ENCODE data around the gene WDR72.
"Not testable (repeated sequence)": the region's sequence is repeated elsewhere in the genome, so short reads cannot be mapped to it uniquely, and the experiment has no call there.

WDR72 gene

DNA sequence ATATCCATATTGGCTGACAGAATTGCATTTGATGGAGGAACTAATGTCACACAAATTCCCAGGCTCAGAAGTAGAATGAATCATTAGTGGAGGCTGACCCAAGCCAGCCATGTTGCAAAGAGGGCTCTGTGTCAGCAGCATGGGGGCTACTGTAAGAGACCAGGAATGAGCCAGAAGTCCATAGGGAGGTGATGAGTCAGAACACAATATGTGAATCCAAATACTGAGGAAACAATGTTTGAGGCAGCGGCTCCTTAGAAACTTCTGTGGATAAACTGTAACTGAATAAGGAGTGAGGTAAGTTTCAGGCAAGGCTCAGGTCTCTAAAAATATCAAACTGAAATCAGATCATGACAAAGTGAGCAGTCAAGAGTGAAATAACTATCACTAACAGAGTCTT lies 170.7 kb downstream of the WDR72 start:
- DNase-seq: no peak

GRCh38 chr15:53586799-53587198 lies 172.7 kb downstream of the WDR72 start:
- DNase-seq: no peak

DNA sequence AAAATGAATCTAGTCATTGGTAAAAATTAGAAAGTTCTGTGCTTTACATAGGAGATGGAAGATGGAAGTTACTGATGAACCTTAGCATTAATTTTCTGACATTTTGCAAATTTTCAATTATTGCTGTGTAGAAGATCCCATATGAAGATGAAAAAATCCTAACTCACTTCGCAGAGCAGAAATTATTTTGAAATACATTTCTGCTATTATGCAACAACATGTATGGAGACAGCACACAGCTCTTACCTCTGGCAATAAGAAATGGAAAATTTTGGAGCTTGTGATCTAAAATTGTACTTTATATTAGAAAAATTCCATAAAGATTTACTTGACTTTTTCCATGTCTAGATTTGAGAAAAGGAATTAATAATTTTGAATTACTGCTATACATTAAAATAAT lies 177.9 kb downstream of the WDR72 start:
- no peak for DNase-seq

DNA sequence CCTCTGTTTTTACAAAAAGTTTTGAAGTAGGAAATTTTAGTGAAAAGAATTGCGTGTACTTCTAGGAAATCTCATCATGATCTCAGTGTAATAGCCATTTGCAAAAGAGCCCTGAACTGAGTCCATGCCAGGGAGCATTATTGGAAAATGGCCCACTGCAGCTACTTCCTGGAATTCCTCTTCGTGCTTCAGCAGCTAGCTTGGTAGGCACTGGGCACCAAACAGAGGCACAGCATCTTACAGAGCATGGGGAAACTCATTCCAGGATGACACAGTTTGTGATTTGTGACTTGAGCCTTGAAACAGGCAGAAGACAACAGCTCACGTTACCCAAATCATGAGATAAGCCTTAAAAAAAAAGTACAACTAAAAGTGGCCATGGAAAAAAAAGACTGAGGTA lies 179.1 kb downstream of the WDR72 start:
- no peak for DNase-seq

DNA sequence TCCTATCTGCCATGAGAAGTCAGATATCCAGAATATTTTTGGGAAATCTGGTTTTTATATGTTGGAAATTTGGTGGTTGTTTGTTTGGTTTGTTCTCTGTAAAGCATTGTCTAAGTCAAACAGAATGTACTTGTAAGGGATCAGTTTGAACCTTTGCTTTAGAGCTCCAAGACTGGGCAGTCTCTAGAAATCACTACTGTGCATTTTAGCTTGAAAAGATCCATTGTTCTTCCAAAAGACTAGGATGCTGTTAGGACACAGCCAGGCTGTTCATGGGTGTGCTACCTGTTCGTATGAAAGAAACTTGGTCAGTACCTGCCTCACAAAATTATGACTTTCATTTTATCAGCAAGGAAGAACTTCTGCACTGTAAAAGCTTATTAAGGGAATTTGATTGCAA lies 182.6 kb downstream of the WDR72 start:
- no peak for DNase-seq

- no peak for DNase-seq
These were observed 186.4 kb downstream of the WDR72 start for GRCh38 chr15:53573091-53573490.

GRCh38 chr15:53569751-53570480 lies 189.5 kb downstream of the WDR72 start:
- no peak for DNase-seq

DNA sequence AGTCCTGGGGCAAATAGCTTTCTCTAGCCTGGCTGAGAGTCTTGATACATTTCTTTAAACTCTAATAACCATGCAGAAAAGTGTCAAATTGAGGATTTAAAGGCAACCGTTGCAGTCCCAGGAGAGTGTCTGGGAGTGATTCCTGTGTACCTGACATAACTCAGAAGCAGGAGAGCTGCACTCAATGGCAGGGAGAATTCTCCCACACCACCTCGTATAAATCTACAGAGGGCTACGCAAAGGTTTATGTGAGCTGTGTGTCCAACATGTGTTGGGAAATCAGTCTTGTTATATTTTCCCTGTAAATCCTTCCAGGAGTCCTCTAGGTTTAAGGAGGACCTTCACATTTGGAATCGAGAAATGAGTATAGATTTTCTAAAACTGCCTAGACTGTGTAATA lies 192.6 kb downstream of the WDR72 start:
- DNase-seq: no peak

- DNase-seq: no peak
These were observed 193.7 kb downstream of the WDR72 start for GRCh38 chr15:53565721-53566120.

- DNase-seq: no peak
These were observed 194.8 kb downstream of the WDR72 start for GRCh38 chr15:53564647-53565046.

DNA sequence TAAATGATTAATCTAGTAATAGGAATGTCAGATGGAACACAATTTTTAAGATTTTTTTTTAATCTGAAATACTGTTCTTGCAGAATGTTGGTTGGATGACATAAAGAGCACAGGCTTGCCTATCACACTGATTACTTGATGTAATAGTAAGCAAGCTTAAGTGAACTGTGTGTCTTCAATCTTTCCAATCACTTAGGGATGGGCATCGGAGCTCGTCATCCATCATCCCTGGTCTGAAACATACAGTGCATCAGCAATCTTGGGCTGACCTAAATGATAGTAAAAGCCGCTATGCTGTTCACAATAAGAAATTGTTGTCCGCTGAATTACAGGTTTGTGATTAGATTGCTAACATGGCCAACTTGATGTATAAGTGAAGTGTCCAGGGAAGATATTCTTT lies 195.8 kb downstream of the WDR72 start:
- no peak for DNase-seq

GRCh38 chr15:53559364-53560277 lies 199.8 kb downstream of the WDR72 start:
- no peak for DNase-seq

DNA sequence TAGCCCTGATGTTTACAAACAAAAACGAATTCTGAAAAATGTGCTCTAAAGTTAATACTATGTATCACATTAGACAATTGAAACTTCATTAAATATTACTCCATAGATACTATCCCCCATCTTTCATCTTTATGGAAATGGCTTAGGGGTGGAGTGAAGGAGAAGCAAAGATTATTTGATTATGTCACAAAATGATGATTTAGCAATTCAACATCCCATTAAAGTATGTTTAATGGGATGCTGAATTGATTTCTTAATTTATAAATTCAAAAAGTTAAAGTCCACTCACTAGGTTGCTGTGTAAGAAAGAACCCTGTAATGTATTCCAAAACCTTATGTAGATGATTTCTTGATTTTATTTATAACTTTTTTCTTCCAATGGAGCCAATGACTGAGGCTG lies 201.1 kb downstream of the WDR72 start:
- DNase-seq: no peak

DNA sequence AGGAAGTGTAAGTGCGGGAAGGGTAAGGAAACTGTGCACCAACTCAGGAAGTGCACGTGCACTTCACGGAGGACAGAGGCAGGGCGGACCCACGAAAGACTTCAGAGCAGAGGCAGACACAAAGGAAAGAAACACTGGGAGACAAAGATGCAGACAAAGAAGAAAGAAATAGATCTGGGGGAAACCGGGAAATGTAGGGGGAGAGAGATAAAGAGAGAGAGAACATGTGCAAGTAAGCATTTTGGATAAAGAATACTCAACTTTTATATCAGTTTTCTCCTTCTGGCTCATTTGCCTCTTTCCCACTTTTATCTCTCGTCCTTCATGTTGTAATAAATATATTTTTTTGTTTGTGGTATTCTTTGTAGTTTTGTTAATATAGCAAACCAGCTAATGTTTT lies 204.2 kb downstream of the WDR72 start:
- no peak for DNase-seq

- DNase-seq: no peak
These were observed 209.7 kb downstream of the WDR72 start for GRCh38 chr15:53549697-53550305.

- no peak for DNase-seq
These were observed 211.2 kb downstream of the WDR72 start for GRCh38 chr15:53548236-53548635.

- DNase-seq: not testable (repeated sequence)
These were observed 218.7 kb downstream of the WDR72 start for GRCh38 chr15:53540626-53541300.

DNA sequence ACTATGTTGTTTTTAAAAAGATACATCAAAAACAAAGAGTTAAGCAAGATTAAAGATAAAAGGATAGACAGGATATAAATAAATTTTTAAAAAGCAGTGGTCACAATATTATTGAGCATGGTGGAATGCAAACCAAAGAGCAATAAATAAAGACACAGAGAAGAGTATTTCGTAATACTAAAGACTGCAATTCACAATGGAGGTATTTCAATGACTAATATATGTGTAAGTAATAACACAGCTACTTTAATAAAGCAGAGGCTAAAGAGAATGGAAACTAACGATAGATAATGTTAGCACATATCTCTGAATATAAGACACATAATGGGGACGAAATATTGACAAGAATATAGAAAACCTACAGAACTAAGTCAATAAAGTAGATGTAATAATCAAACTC lies 219.6 kb downstream of the WDR72 start:
- DNase-seq: no peak

DNA sequence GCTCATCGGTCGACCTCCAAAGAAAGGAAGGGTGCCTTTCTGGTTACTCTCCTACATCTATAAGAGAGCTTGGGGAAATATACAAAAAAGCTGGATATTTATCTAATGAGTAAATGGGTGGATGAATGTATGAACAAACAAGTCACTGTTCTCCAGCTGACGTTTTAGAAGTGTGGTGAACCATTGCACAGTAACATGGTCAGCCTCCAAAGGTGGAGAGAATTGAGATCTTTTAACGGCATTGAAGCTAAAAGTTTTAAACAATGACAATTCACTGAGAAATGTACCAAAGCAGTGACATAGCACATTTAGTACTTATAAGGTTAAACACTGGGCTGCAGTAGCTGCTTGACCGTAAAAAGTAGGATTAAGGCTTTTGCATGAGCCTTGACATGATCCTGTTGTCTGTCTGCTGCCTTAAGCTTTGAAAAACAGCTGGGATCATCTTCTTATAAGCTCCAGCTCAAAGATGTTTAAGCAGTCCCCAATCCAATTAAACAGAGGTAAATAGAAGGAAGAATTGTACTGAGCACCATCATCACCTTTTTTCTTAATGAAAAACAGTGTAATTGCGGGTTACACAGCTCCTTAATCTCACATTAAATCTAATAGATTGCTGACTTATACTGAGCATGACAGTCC lies 222.9 kb downstream of the WDR72 start:
- no peak for DNase-seq

DNA sequence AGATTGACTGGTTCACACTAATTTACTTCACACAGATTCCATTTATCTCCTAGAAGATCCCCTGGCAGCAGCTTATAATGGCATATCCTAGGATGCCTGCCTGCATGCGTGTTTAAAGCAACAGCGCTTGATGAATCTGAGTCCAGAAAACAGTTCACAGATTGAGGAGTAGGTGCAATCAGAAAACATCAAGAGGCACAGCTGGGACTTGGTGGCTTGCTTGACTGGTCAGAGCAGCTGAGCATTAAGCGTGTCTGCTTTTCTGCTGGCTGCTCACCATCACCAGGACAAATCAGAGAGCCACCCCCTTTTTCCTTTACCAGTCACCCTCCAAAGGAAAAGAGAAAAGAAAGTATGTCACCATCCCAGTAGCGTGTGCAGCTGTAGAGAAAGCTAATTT lies 223.6 kb downstream of the WDR72 start:
- no peak for DNase-seq

GRCh38 chr15:53534105-53534839 lies 225.2 kb downstream of the WDR72 start:
- DNase-seq: no peak

GRCh38 chr15:53530761-53531160 lies 228.7 kb downstream of the WDR72 start:
- no peak for DNase-seq
